HepG2 (cell line): Measurements from ENCODE around the gene CIART. TPM values are rescaled to one million over a fixed set of nuclear protein-coding genes. Genes with fewer than 3 reads are reported as not detected.

ENCODE experiments used
- CHD4 ChIP-seq: fragments of 200-600 bp; sonication (generic); IDR thresholded peaks from 2 replicates; pipeline ENCODE4 v1.7.0; 2017; ENCODE audit warnings: mild to moderate bottlenecking, low read length, borderline replicate concordance
- GATAD2A ChIP-seq: IDR thresholded peaks from 2 replicates; pipeline ENCODE4 v1.6.1; 2016
- HDAC1 ChIP-seq: sonication (generic); formaldehyde crosslinking; IDR thresholded peaks from 2 replicates; pipeline ENCODE4 v1.5.1; 2020; ENCODE audit warnings: mild to moderate bottlenecking, missing genetic modification reagents
- MAZ ChIP-seq, 2 experiments: sonication (generic) in 1 of 2; formaldehyde crosslinking in 1 of 2; IDR thresholded peaks; 2 replicates each; pipeline versions ENCODE4 v1.5.0 to v1.6.1; 2012 to 2020; ENCODE audit warnings: low read depth in 2 of 2, mild to moderate bottlenecking in 2 of 2, borderline replicate concordance in 1 of 2, improper control_type of control experiment in 1 of 2, low read length in 1 of 2, missing genetic modification reagents in 1 of 2, moderate library complexity in 1 of 2
- MYC ChIP-seq: sonication (generic); formaldehyde crosslinking; IDR thresholded peaks from 2 replicates; pipeline ENCODE4 v1.9.0; 2021; ENCODE audit warnings: missing genetic modification reagents, borderline replicate concordance
- NFYB ChIP-seq: sonication (generic); formaldehyde crosslinking; IDR thresholded peaks from 2 replicates; pipeline ENCODE4 v1.4.0; 2020; ENCODE audit warnings: missing genetic modification reagents
- NPAS2 ChIP-seq: sonication (generic); formaldehyde crosslinking; IDR thresholded peaks from 2 replicates; pipeline ENCODE4 v1.8.0; 2022; ENCODE audit warnings: mild to moderate bottlenecking, missing genetic modification reagents, borderline replicate concordance
- NR2F6 ChIP-seq, 2 experiments: IDR thresholded peaks; 2 replicates each; pipeline ENCODE4 v1.6.1; 2016; ENCODE audit warnings: antibody characterized with exemption in 1 of 2, mild to moderate bottlenecking in 1 of 2
- PRMT3 ChIP-seq: sonication (generic); formaldehyde crosslinking; IDR thresholded peaks from 2 replicates; pipeline ENCODE4 v1.8.1; 2022; ENCODE audit warnings: low read depth, mild to moderate bottlenecking, moderate library complexity, missing genetic modification reagents, borderline replicate concordance
- REPIN1 ChIP-seq: sonication (generic); formaldehyde crosslinking; IDR thresholded peaks from 2 replicates; pipeline ENCODE4 v1.8.0; 2022; ENCODE audit warnings: missing genetic modification reagents, low read depth, mild to moderate bottlenecking, borderline replicate concordance
- SPEN ChIP-seq: sonication (generic); formaldehyde crosslinking; IDR thresholded peaks from 2 replicates; pipeline ENCODE4 v1.5.1; 2020; ENCODE audit warnings: low read depth, mild to moderate bottlenecking, missing genetic modification reagents
- TAF1 ChIP-seq: sonication (generic); formaldehyde crosslinking; IDR thresholded peaks from 2 replicates; pipeline ENCODE4 v1.4.0; 2020; ENCODE audit warnings: missing genetic modification reagents
- TOPORS ChIP-seq: sonication (generic); formaldehyde crosslinking; IDR thresholded peaks from 2 replicates; pipeline ENCODE4 v1.8.0; 2023; ENCODE audit warnings: mild to moderate bottlenecking, missing genetic modification reagents
- WIZ ChIP-seq: sonication (generic); formaldehyde crosslinking; IDR thresholded peaks from 2 replicates; pipeline ENCODE4 v1.5.1; 2020; ENCODE audit warnings: mild to moderate bottlenecking, missing genetic modification reagents
- ZFP37 ChIP-seq: sonication (generic); formaldehyde crosslinking; IDR thresholded peaks from 2 replicates; pipeline ENCODE4 v1.4.0; 2020; ENCODE audit warnings: missing genetic modification reagents, borderline replicate concordance
- ZNF12 ChIP-seq: sonication (generic); formaldehyde crosslinking; IDR thresholded peaks from 2 replicates; pipeline ENCODE4 v1.5.0; 2020; ENCODE audit warnings: missing genetic modification reagents
- ZNF121 ChIP-seq: sonication (generic); formaldehyde crosslinking; IDR thresholded peaks from 2 replicates; pipeline ENCODE4 v1.5.0; 2020; ENCODE audit warnings: mild to moderate bottlenecking, missing genetic modification reagents
- ZNF224 ChIP-seq: sonication (generic); formaldehyde crosslinking; IDR thresholded peaks from 2 replicates; pipeline ENCODE4 v1.5.0; 2020; ENCODE audit warnings: mild to moderate bottlenecking, missing genetic modification reagents
- ZNF264 ChIP-seq: sonication (generic); formaldehyde crosslinking; IDR thresholded peaks from 2 replicates; pipeline ENCODE4 v1.4.0; 2020; ENCODE audit warnings: missing genetic modification reagents
- ZNF274 ChIP-seq: sonication (generic); formaldehyde crosslinking; IDR thresholded peaks from 2 replicates; pipeline ENCODE4 v1.5.1; 2020; ENCODE audit warnings: mild to moderate bottlenecking, missing genetic modification reagents
- ZNF329 ChIP-seq: sonication (generic); formaldehyde crosslinking; IDR thresholded peaks from 2 replicates; pipeline ENCODE4 v1.9.0; 2021; ENCODE audit warnings: low read depth, mild to moderate bottlenecking, missing genetic modification reagents
- ZNF564 ChIP-seq: sonication (generic); formaldehyde crosslinking; IDR thresholded peaks from 2 replicates; pipeline ENCODE4 v1.8.1; 2023; ENCODE audit warnings: mild to moderate bottlenecking, missing genetic modification reagents
- ZSCAN25 ChIP-seq: sonication (generic); formaldehyde crosslinking; IDR thresholded peaks from 2 replicates; pipeline ENCODE4 v1.8.0; 2022; ENCODE audit warnings: mild to moderate bottlenecking, missing genetic modification reagents
- polyA plus RNA-seq, 8 experiments: library from polyadenylated mRNA; depleted of rRNA in 3 of 8; stranded (reverse) in 7 of 8; unstranded in 1 of 8; fragments of >200 nt; fragmentation: Illumina TruSeq in 4 of 8; extraction: Trizol in 4 of 8; gene quantifications; 2 replicates each; pipeline versions ENCODE4 v1.2.1 to v1.2.3, GENCODE V29; 2011 to 2016; ENCODE audit warnings: low read depth in 4 of 8, missing spikeins in 1 of 8, mixed read lengths in 1 of 8; ENCODE audit not compliant: insufficient read depth in 1 of 8
- total RNA-seq, 5 experiments: library from RNA; depleted of rRNA; stranded (reverse); fragments of >200 nt; fragmentation: Illumina TruSeq; extraction: Trizol; gene quantifications; 2 replicates each; pipeline ENCODE4 v1.2.3, GENCODE V29; 2016; ENCODE audit warnings: low read depth in 1 of 5
- TF ChIP-seq, protein P1 (sequence below): sonication (generic); formaldehyde crosslinking; IDR thresholded peaks from 2 replicates; pipeline ENCODE4 v1.5.0; 2020; ENCODE audit warnings: mild to moderate bottlenecking, missing genetic modification reagents
- TF ChIP-seq, protein P2 (sequence below): sonication (generic); formaldehyde crosslinking; IDR thresholded peaks from 2 replicates; pipeline ENCODE4 v1.8.1; 2023; ENCODE audit warnings: mild to moderate bottlenecking, missing genetic modification reagents, borderline replicate concordance
- TF ChIP-seq, protein P3 (sequence below): sonication (generic); formaldehyde crosslinking; conservative IDR thresholded peaks from 2 replicates; pipeline ENCODE4 v1.4.0; 2020; ENCODE audit warnings: missing genetic modification reagents
- TF ChIP-seq, protein P4 (sequence below): sonication (generic); formaldehyde crosslinking; IDR thresholded peaks from 2 replicates; pipeline ENCODE4 v1.5.0; 2020; ENCODE audit warnings: mild to moderate bottlenecking, low read depth, missing genetic modification reagents, borderline replicate concordance

The CIART gene
- total and polyA plus RNA-seq, 2 of the 13 experiments (the other 11 are each of a cell fraction or from before 2014, with no cell fraction given), result 0.58 TPM; not detected in 1

DNA sequence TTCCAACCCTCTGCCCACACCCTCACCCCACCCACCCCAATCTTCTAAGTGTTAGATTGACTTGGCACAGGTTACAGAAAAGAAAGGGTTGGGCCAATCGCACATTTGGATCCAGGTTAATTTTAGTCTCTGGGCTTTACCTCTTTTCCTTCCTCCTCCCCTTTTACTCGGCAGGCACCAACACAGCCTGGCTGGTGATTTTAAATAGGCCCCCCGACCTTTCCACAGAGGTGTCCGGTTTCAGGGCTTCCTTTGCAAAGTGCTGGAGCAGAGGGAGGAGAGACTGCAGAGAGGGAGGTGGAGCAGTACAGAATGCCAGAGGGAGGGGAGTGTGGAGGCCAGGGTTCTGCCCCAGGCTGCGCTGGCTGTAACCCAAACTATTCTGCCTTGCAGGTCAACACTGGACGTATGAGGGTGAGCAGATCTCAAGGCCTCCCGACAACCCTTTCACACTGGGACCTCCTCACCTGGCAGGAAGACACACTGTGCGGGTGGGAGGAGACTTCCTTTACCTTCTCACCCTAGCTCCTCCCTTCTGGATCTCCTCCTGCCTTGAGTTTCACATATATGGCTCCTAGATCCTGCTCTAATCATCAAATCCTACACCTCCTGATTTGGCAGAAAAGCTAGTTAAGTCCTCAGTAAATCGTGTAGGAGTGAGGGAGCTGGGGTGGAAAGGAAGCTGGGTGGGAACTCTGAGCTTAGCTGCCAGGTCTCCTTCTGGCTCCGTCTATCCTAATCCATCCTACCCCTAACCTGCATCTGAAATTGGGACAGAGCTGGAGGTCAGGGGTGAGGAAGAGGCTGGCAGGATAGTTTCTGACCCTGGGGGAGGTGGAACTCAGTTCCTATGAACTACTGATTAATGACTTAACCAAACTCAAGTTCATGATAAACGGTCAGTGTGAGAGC lies 22.3 kb upstream of the CIART start (continued):
- no peak for TF ChIP-seq MAZ (IDR thresholded peaks at IDR 0.05; ENCODE audit: borderline replicate concordance, low read depth, low read length)
- no peak for TF ChIP-seq MAZ (CRISPR knock-in tag; IDR thresholded peaks at IDR 0.05; ENCODE audit: low read depth)
- TF ChIP-seq WIZ (CRISPR knock-in tag), result no peak
- no peak for TF ChIP-seq HDAC1 (CRISPR knock-in tag)
- TF ChIP-seq ZNF264 (CRISPR knock-in tag), result no peak
- TF ChIP-seq NR2F6 (IDR thresholded peaks at IDR 0.05), result no peak
- peak; percentile 31; the same call in 1 of the 2 replicates for TF ChIP-seq NR2F6 (CRISPR knock-in tag; IDR thresholded peaks at IDR 0.05)
- TF ChIP-seq PRMT3 (CRISPR knock-in tag), result no peak
- TF ChIP-seq, protein P1, sequence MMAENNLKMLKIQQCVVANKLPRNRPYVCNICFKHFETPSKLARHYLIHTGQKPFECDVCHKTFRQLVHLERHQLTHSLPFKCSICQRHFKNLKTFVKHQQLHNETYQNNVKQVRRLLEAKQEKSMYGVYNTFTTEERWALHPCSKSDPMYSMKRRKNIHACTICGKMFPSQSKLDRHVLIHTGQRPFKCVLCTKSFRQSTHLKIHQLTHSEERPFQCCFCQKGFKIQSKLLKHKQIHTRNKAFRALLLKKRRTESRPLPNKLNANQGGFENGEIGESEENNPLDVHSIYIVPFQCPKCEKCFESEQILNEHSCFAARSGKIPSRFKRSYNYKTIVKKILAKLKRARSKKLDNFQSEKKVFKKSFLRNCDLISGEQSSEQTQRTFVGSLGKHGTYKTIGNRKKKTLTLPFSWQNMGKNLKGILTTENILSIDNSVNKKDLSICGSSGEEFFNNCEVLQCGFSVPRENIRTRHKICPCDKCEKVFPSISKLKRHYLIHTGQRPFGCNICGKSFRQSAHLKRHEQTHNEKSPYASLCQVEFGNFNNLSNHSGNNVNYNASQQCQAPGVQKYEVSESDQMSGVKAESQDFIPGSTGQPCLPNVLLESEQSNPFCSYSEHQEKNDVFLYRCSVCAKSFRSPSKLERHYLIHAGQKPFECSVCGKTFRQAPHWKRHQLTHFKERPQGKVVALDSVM (CRISPR knock-in tag), result peak; percentile 38; the same call in 1 of the 2 replicates
- TF ChIP-seq, protein P2, sequence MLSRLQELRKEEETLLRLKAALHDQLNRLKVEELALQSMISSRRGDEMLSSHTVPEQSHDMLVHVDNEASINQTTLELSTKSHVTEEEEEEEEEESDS (CRISPR knock-in tag), result no peak
- no peak for TF ChIP-seq NFYB (CRISPR knock-in tag)
- TF ChIP-seq MYC (CRISPR knock-in tag), result no peak
- TF ChIP-seq NPAS2 (CRISPR knock-in tag), result no peak
- no peak for TF ChIP-seq REPIN1 (CRISPR knock-in tag)
- TF ChIP-seq ZNF274 (CRISPR knock-in tag), result no peak
- no peak for TF ChIP-seq CHD4
- TF ChIP-seq, protein P3, sequence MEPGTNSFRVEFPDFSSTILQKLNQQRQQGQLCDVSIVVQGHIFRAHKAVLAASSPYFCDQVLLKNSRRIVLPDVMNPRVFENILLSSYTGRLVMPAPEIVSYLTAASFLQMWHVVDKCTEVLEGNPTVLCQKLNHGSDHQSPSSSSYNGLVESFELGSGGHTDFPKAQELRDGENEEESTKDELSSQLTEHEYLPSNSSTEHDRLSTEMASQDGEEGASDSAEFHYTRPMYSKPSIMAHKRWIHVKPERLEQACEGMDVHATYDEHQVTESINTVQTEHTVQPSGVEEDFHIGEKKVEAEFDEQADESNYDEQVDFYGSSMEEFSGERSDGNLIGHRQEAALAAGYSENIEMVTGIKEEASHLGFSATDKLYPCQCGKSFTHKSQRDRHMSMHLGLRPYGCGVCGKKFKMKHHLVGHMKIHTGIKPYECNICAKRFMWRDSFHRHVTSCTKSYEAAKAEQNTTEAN (CRISPR knock-in tag), result no peak
- TF ChIP-seq, protein P4, sequence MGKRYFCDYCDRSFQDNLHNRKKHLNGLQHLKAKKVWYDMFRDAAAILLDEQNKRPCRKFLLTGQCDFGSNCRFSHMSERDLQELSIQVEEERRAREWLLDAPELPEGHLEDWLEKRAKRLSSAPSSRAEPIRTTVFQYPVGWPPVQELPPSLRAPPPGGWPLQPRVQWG, result no peak
- peak; percentile 47; the same call in 1 of the 2 replicates for TF ChIP-seq GATAD2A (CRISPR knock-in tag)
- no peak for TF ChIP-seq ZNF564 (CRISPR knock-in tag)
- TF ChIP-seq ZNF329 (CRISPR knock-in tag), result no peak
- peak; percentile 51; the same call in 1 of the 2 replicates for TF ChIP-seq ZSCAN25 (CRISPR knock-in tag)
- TF ChIP-seq ZNF12 (CRISPR knock-in tag), result no peak
- no peak for TF ChIP-seq ZFP37
- no peak for TF ChIP-seq ZNF224 (CRISPR knock-in tag)
- TF ChIP-seq SPEN (CRISPR knock-in tag), result 0 out of 2 replicates have a peak, but pooled peaks have one; percentile 23
- no peak for TF ChIP-seq TOPORS (CRISPR knock-in tag)
- TF ChIP-seq ZNF121 (CRISPR knock-in tag), result peak; percentile 52; the same call in 1 of the 2 replicates
- no peak for TF ChIP-seq TAF1 (CRISPR knock-in tag)
